ENCODE measurements around the gene UTP25.

DNA sequence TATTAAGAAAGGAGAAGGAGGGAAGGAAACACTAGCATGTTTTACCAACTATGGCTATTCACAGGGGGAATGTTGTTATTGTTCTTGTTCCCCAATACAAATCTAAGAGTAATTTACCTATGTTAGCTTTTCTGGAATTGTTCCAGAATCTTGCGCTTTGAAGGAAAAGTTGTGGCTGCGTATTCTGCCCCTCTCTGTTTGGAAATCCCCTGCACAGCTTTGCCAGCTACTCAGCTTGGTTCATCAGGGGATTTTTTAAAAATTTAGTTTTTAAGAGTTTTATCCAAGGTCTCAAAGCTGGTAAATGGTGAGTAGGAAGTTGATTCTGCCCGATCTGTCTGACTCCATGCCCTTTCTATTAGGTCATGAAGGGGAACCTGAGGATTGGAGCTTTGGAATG, 12.3 kb upstream of the UTP25 start:
- TF ChIP-seq GATA2 (IDR thresholded peaks at IDR 0.05; ENCODE audit: low read depth, low read length) (no peak), GATA3 (IDR thresholded peaks at IDR 0.05; ENCODE audit: low read depth, low read length) (no peak)

All from SH-SY5Y (cell line).